CD14-positive monocyte (primary cell): Measurements from ENCODE around the gene DENND1A. TPM values are rescaled to one million over a fixed set of nuclear protein-coding genes. Genes with fewer than 3 reads are reported as not detected.

Experiments used
- DNase-seq, 3 donors: peaks; one replicate each; pipeline ENCODE4 v3.0.0-alpha.2; 2011 to 2022
- H2AFZ ChIP-seq: 2 replicates; pipeline ENCODE4 v1.6.0; 2012; ENCODE audit warnings: mild to moderate bottlenecking, low read depth, low read length, inconsistent platforms; ENCODE audit not compliant: insufficient read depth, poor library complexity, severe bottlenecking
- H3K27ac ChIP-seq, 2 donors: 1 replicate in 1 of 2; 2 replicates in 1 of 2; pipeline ENCODE4 v1.5.1; 2012 to 2013; ENCODE audit warnings: low read length in 2 of 2, control low read depth in 1 of 2, inconsistent platforms in 1 of 2, low read depth in 1 of 2, mild to moderate bottlenecking in 1 of 2
- H3K27me3 ChIP-seq, 2 donors: one replicate each; pipeline versions ENCODE4 v1.6.0 to v1.6.1; 2011 to 2013; ENCODE audit warnings: low read length in 2 of 2; ENCODE audit not compliant: control insufficient read depth in 2 of 2, insufficient read depth in 2 of 2
- H3K36me3 ChIP-seq, 2 donors: replicated peaks in 1 of 2; 1 replicate in 1 of 2; 2 replicates in 1 of 2; pipeline versions ENCODE4 v1.5.1 to v1.6.1; 2012 to 2013; ENCODE audit warnings: low read length in 2 of 2, control low read depth in 1 of 2, inconsistent platforms in 1 of 2, mild to moderate bottlenecking in 1 of 2; ENCODE audit not compliant: insufficient read depth in 2 of 2, control insufficient read depth in 1 of 2
- H3K4me1 ChIP-seq, 2 donors: 1 replicate in 1 of 2; 2 replicates in 1 of 2; pipeline versions ENCODE4 v1.5.1 to v1.6.1; 2012 to 2013; ENCODE audit warnings: low read length in 2 of 2, control low read depth in 1 of 2, inconsistent platforms in 1 of 2, mild to moderate bottlenecking in 1 of 2, moderate library complexity in 1 of 2; ENCODE audit not compliant: insufficient read depth in 2 of 2, control insufficient read depth in 1 of 2
- H3K4me2 ChIP-seq: replicated peaks from 2 replicates; pipeline ENCODE3; 2012; ENCODE audit warnings: low read length, moderate library complexity, mild to moderate bottlenecking; ENCODE audit not compliant: poor library complexity, severe bottlenecking; ENCODE audit errors: extremely low read depth
- H3K4me3 ChIP-seq, 3 experiments: fragments of 200-600 bp in 1 of 3; sonication (generic) in 1 of 3; replicated peaks in 1 of 3; 1 replicate in 2 of 3; 2 replicates in 1 of 3; pipeline ENCODE4 v1.5.1; 2011 to 2013; ENCODE audit warnings: low read length in 3 of 3, mild to moderate bottlenecking in 3 of 3, control low read depth in 2 of 3, low read depth in 2 of 3, inconsistent platforms in 1 of 3, moderate library complexity in 1 of 3
- H3K79me2 ChIP-seq: 2 replicates; pipeline ENCODE4 v1.6.0; 2012; ENCODE audit warnings: mild to moderate bottlenecking, control low read depth, inconsistent platforms, low read length, moderate library complexity; ENCODE audit not compliant: insufficient read depth
- H3K9ac ChIP-seq: 2 replicates; pipeline ENCODE4 v1.6.0; 2017; ENCODE audit warnings: low read length, mild to moderate bottlenecking; ENCODE audit not compliant: insufficient read depth, poor library complexity, severe bottlenecking
- H3K9me3 ChIP-seq, 2 donors: replicated peaks in 1 of 2; 1 replicate in 1 of 2; 2 replicates in 1 of 2; pipeline versions ENCODE4 v1.5.1 to v1.6.1; 2012 to 2013; ENCODE audit warnings: low read length in 2 of 2, control low read depth in 1 of 2; ENCODE audit not compliant: control insufficient read depth in 1 of 2, insufficient read depth in 1 of 2
- H4K20me1 ChIP-seq: 2 replicates; pipeline ENCODE4 v1.6.0; 2012; ENCODE audit warnings: mild to moderate bottlenecking, low read length, control low read depth, moderate library complexity; ENCODE audit not compliant: insufficient read depth
- H3K27ac Mint-ChIP-seq, 7 donors: one replicate each; pipeline ENCODE4 v1.8.0; 2020; ENCODE audit warnings: mild to moderate bottlenecking in 7 of 7, mixed read lengths in 7 of 7, moderate library complexity in 6 of 7, inconsistent platforms in 2 of 7
- H3K27me3 Mint-ChIP-seq, 3 donors: one replicate each; pipeline ENCODE4 v1.8.0; 2021 to 2022; ENCODE audit warnings: low read depth in 3 of 3, mild to moderate bottlenecking in 3 of 3, mixed read lengths in 3 of 3, moderate library complexity in 3 of 3, inconsistent platforms in 1 of 3
- H3K36me3 Mint-ChIP-seq, 2 donors: one replicate each; pipeline ENCODE4 v1.8.0; 2020; ENCODE audit warnings: mixed read lengths in 2 of 2, inconsistent platforms in 1 of 2, mild to moderate bottlenecking in 1 of 2
- H3K4me1 Mint-ChIP-seq: one replicate; pipeline ENCODE4 v1.8.0; 2020; ENCODE audit warnings: mild to moderate bottlenecking, mixed read lengths
- H3K4me3 Mint-ChIP-seq, 2 donors: one replicate each; pipeline ENCODE4 v1.8.0; 2020; ENCODE audit warnings: mild to moderate bottlenecking in 2 of 2, mixed read lengths in 2 of 2, moderate library complexity in 1 of 2
- H3K9me3 Mint-ChIP-seq, 7 donors: one replicate each; pipeline ENCODE4 v1.8.0; 2020 to 2022; ENCODE audit warnings: mixed read lengths in 7 of 7, mild to moderate bottlenecking in 6 of 7, moderate library complexity in 6 of 7, inconsistent platforms in 2 of 7
- WGBS: methylation state at CpG from one replicate; pipeline ENCODE4 v1.1.5; 2013; ENCODE audit warnings: missing lambda C conversion rate; ENCODE audit not compliant: insufficient coverage; 5-methylcytosine and 5-hydroxymethylcytosine counted together
- intact Hi-C, 2 donors: fragments of 100-400 bp; cut with micrococcal nuclease; formaldehyde crosslinking; loops; one replicate each; pipeline versions ENCODE4 v1.15.0 to v1.15.1; 2023
- polyA plus RNA-seq, 3 donors: library from polyadenylated mRNA; depleted of rRNA in 1 of 3; unstranded in 2 of 3; stranded (reverse) in 1 of 3; fragments of 300-500 nt in 2 of 3; fragments of >200 nt in 1 of 3; fragmentation: Illumina TruSeq in 2 of 3; gene quantifications; 1 replicate in 2 of 3; 2 replicates in 1 of 3; pipeline ENCODE4 v1.2.3, GENCODE V29; 2012 to 2021
- TF ChIP-seq, protein P1 (sequence below): fragments of 200-600 bp; IDR thresholded peaks from one replicate; pipeline ENCODE4 v1.8.0; 2022; ENCODE audit warnings: antibody characterized with exemption, mild to moderate bottlenecking

Gene DENND1A
- polyA plus RNA-seq, 3 donors, result 24.8 to 73.0 (median 29.4) TPM

DNA sequence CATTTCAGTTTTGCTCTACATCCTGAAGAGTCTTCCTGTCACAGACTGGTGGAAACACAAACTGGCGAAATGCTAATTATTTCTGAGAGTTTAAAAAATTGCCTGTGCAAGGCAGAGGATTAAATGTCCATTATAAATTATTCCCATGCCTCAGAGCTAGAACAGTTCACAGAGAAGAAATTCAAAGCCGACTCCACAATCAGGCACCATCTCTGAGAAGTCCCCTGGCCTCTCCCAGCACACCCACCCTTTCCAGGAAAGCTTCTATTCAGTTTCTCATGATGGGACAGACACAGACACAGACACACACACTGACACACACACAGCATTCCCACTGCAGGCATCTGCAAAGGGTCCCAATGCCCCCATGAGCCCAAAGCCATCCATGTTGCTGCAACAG is 253.1 kb downstream of the DENND1A start:
- intact Hi-C loops, result no loop called here
- Mint-ChIP-seq H3K4me1 (peaks cover 24% of the 10 kb centered on the region), H3K36me3 (peaks cover 54 to 72% of the 10 kb centered on the region in 2 donors), H3K4me3 (no peak overlapping the region), H3K27me3 (peaks cover 0 to 2% (median 0%) of the 10 kb centered on the region in 3 donors), H3K27ac (peak overlapping the region in 2 of 7 donors; percentile 44 to 79), H3K9me3 (peaks cover 0 to 8% (median 0%) of the 10 kb centered on the region in 7 donors)
- 100% methylated on average over 1 of the region's 2 CpGs for WGBS
- Histone ChIP-seq H3K27me3 (no peaks in the 10 kb centered on the region), H3K4me3 (no peak overlapping the region), H3K4me2 (no peak overlapping the region), H3K4me1 (peaks cover 11 to 21% of the 10 kb centered on the region in 2 donors), H4K20me1 (peaks cover 94% of the 10 kb centered on the region), H3K27ac (no peak overlapping the region), H3K9ac (no peak overlapping the region), H3K79me2 (peaks cover 9% of the 10 kb centered on the region), H3K9me3 (peaks cover 0 to 4% of the 10 kb centered on the region in 2 donors), H2AFZ (no peak overlapping the region), H3K36me3 (peaks cover 19 to 89% of the 10 kb centered on the region in 2 donors)
- TF ChIP-seq, protein P1, sequence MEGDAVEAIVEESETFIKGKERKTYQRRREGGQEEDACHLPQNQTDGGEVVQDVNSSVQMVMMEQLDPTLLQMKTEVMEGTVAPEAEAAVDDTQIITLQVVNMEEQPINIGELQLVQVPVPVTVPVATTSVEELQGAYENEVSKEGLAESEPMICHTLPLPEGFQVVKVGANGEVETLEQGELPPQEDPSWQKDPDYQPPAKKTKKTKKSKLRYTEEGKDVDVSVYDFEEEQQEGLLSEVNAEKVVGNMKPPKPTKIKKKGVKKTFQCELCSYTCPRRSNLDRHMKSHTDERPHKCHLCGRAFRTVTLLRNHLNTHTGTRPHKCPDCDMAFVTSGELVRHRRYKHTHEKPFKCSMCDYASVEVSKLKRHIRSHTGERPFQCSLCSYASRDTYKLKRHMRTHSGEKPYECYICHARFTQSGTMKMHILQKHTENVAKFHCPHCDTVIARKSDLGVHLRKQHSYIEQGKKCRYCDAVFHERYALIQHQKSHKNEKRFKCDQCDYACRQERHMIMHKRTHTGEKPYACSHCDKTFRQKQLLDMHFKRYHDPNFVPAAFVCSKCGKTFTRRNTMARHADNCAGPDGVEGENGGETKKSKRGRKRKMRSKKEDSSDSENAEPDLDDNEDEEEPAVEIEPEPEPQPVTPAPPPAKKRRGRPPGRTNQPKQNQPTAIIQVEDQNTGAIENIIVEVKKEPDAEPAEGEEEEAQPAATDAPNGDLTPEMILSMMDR, result no peak
- DNase-seq, result no peak

DNA sequence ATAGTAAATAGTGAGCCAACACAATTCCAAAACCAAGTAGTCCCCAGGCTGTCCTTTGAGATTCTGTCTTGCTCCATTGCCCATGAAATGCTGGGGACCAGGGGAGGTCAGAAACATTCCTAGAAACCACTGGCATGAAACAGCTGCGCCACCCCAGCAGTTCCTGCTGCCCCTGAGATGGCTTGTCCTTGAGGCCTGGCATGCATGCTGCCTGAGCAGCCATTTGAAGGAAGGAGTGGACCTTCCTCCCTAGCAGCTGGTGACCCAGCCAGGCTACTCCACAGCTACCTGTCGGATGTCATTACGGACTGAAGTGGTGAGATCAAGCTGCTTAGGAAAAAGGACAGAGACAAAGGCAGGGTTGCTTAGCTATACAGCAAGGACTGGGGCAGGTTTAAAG is 260.6 kb downstream of the DENND1A start:
- Mint-ChIP-seq H3K27me3 (no peaks in the 10 kb centered on the region), H3K36me3 (peaks cover 73 to 88% of the 10 kb centered on the region in 2 donors), H3K9me3 (peaks cover 5 to 23% (median 13%) of the 10 kb centered on the region in 7 donors), H3K27ac (peak overlapping the region in 1 of 7 donors; percentile 38), H3K4me1 (no peaks in the 10 kb centered on the region), H3K4me3 (no peak overlapping the region)
- Histone ChIP-seq H3K36me3 (peaks cover 50 to 98% of the 10 kb centered on the region in 2 donors), H3K79me2 (no peaks in the 10 kb centered on the region), H2AFZ (no peak overlapping the region), H3K4me1 (no peaks in the 10 kb centered on the region), H3K27ac (no peak overlapping the region), H3K9me3 (peaks cover 4 to 12% of the 10 kb centered on the region in 2 donors), H3K9ac (no peak overlapping the region), H3K27me3 (no peaks in the 10 kb centered on the region), H3K4me3 (no peak overlapping the region), H3K4me2 (no peak overlapping the region), H4K20me1 (peaks cover 65% of the 10 kb centered on the region)
- DNase-seq, result no peak
- 90% methylated on average over 3 of the region's 3 CpGs for WGBS
- TF ChIP-seq, protein P1, result no peak
- intact Hi-C loops, result no loop called here
